ENCODE data around the gene SKI. TPM values are rescaled to one million over a fixed set of nuclear protein-coding genes. Genes with fewer than 3 reads are reported as not detected.

The SKI gene
- total and polyA plus RNA-seq, 5 donors from 2014 or later = 0.25 to 218 (median 0.35) TPM

DNA sequence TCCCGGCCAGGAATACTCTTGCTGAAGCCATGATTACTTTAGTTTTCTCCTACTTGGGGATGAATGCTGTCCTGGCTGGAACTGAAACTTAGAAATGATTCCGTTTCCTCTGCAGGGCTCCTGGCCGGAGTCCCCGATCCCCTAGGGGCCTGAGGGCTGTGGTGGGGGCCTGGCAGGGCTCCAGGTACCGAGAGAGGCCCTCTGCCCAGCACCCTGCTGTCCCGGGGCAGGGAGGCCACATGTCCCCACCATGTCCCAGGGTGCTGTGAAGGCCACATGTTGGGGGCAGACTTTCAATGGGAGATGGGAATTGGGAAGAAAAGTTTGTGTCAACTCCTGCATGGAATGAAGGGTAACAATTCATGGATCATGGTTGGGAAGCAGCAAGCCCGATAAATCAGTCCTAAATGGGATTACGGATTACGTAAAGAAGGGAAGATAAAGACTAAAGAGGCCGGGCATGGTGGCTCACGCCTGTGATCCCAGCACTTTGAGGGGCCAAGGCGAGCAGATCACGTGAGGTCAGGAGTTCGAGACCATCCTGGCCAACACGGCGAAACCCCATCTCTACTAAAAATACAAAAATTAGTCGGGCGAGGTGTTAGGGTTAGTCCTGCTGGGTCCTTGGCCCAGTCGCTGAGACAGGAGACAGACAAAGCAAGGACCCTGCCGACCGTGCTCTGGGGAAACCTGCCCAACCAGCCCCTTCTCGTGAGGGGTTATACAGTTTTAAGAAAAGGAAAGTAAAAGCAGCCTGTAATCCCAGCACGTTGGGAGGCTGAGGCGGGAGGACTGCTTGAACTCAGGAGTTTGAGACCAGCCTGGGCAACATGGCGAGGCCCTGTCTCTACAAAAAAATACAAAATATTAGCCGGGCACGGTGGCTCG, 125.7 kb downstream of the SKI start:
- no peak for DNase-seq
- H3K27ac Mint-ChIP-seq = no peak overlapping the region
- no peaks in the 10 kb centered on the region for H3K4me1 Mint-ChIP-seq
- Histone ChIP-seq H3K9me3 (ENCODE audit: control insufficient read depth in 2 of 2, low read length in 2 of 2) (no peaks in the 10 kb centered on the region), H3K27ac (ENCODE audit: insufficient read depth, low read length, poor library complexity, severe bottlenecking) (no peak overlapping the region), H3K36me3 (ENCODE audit: control insufficient read depth, insufficient read depth, low read length) (no peaks in the 10 kb centered on the region), H3K4me1 (ENCODE audit: control insufficient read depth, insufficient read depth, low read length, poor library complexity, severe bottlenecking) (no peaks in the 10 kb centered on the region), H3K4me3 (ENCODE audit: low read depth, low read length) (no peak overlapping the region), H3K27me3 (ENCODE audit: control insufficient read depth, insufficient read depth, low read length) (no peaks in the 10 kb centered on the region)
- no peak overlapping the region for H3K4me3 Mint-ChIP-seq
- ATAC-seq (ENCODE audit: low read depth in 2 of 2) = no peak
- no peaks in the 10 kb centered on the region for H3K36me3 Mint-ChIP-seq
- H3K27me3 Mint-ChIP-seq = peaks cover 5% of the 10 kb centered on the region
- H3K9me3 Mint-ChIP-seq = no peaks in the 10 kb centered on the region

DNA sequence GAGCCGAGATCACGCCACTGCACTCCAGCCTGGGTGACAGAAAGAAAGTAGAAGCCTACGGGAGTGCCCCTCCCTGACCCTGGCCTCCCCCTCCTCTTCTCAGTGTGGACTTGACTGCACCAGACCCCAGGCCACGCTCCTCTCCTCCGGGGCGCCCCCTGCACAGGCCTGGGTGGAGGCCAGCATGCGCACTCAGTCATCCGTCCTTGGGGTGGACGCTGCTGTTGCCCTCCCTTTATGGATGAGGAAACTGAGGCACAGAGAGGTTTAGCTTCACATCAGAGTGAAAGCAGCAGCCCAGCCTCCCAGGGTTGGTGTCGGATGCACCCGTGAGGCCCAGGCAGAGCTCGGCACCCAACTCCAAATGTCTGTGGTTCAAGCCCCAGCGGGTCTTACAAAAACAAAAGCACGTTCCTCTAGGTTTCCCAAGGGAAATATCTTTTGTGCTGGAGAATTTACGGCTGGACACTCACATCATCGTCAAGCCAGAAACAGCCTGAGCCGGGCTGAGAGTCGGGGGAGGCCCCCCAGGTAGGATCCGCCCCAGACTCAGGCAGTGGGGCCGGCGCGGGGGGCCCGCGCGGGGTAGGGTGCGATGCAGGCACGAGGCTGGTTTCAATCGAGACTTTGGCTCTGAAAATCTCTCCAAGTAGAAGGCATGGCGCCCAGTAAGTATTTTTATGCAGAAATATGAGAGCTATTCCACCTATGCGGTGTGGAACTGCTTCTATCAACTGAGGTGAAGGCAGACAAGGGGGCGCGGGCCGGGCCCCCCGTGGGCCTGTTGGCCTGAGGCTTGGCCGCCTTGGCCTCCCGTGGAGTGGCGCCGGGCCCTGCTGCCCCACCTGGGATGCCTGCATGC, 126.6 kb downstream of the SKI start:
- Mint-ChIP-seq H3K9me3 (peaks cover 0 to 2% (median 0%) of the 10 kb centered on the region in 7 donors), H3K36me3 (no peaks in the 10 kb centered on the region), H3K4me3 (no peak overlapping the region), H3K4me1 (no peaks in the 10 kb centered on the region), H3K27ac (no peak overlapping the region), H3K27me3 (peaks cover 5% of the 10 kb centered on the region)
- H3K9me3 ChIP-seq (ENCODE audit: control insufficient read depth in 2 of 2, low read length in 2 of 2) = no peaks in the 10 kb centered on the region
- H3K4me3 ChIP-seq (ENCODE audit: low read depth, low read length) = no peak overlapping the region
- H3K27me3 ChIP-seq (ENCODE audit: control insufficient read depth, insufficient read depth, low read length) = no peaks in the 10 kb centered on the region
- no peak overlapping the region for H3K27ac ChIP-seq (ENCODE audit: insufficient read depth, low read length, poor library complexity, severe bottlenecking)
- no peaks in the 10 kb centered on the region for H3K36me3 ChIP-seq (ENCODE audit: control insufficient read depth, insufficient read depth, low read length)
- no peak for DNase-seq
- ATAC-seq (ENCODE audit: low read depth in 2 of 2) = no peak
- H3K4me1 ChIP-seq (ENCODE audit: control insufficient read depth, insufficient read depth, low read length, poor library complexity, severe bottlenecking) = no peaks in the 10 kb centered on the region

DNA sequence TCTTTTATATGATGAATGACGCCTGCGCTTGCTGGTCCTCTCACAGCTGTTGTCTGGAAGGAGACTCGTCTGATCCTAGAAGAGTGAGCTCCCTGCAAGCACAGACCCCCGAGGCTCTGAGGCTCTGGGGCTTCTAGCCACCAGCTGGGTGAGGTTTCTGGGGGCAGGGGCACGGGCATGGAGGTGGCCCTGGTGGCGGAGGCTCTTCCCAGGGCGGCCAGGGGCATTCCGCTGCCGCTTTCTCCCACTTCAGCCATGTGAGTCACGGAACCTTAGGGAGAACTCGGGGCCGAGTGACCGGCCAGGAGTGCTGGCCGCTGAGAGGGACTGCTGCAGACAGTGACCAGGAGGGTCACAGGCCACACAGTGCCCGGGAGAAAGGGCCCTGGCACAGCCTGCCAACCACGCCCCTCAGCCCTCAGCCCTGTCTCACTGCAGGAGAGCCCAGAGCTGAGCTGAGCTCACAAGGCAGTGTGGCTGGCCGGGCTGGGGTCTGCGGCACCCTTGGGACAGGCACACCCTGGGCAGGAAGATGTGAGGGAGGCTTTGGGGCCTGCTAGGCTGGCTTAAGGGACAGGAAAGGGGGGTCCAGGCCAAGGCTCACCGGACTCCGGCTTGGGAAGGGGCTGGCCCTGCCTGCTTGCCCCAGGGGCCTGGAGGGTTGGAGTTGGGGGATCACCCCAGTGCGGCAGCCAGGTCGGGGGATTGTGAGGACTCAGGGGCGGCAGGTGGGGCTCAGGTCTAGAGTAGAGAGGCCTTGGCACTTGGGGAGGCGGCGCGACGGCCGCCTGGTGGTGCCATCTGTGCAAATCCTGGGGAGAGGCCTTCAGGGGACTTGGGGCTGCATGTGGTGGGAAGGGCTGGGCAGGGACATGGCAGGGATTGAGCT, 127.5 kb downstream of the SKI start:
- ATAC-seq (ENCODE audit: low read depth in 2 of 2) = no peak
- no peaks in the 10 kb centered on the region for H3K9me3 ChIP-seq (ENCODE audit: control insufficient read depth in 2 of 2, low read length in 2 of 2)
- H3K27ac Mint-ChIP-seq = no peak overlapping the region
- no peaks in the 10 kb centered on the region for H3K4me1 ChIP-seq (ENCODE audit: control insufficient read depth, insufficient read depth, low read length, poor library complexity, severe bottlenecking)
- H3K36me3 Mint-ChIP-seq = no peaks in the 10 kb centered on the region
- H3K4me3 ChIP-seq (ENCODE audit: low read depth, low read length) = no peak overlapping the region
- no peaks in the 10 kb centered on the region for H3K4me1 Mint-ChIP-seq
- H3K27ac ChIP-seq (ENCODE audit: insufficient read depth, low read length, poor library complexity, severe bottlenecking) = no peak overlapping the region
- H3K36me3 ChIP-seq (ENCODE audit: control insufficient read depth, insufficient read depth, low read length) = no peaks in the 10 kb centered on the region
- peaks cover 0 to 2% (median 0%) of the 10 kb centered on the region in 7 donors for H3K9me3 Mint-ChIP-seq
- H3K4me3 Mint-ChIP-seq = no peak overlapping the region
- peaks cover 5% of the 10 kb centered on the region for H3K27me3 Mint-ChIP-seq
- no peak for DNase-seq
- H3K27me3 ChIP-seq (ENCODE audit: control insufficient read depth, insufficient read depth, low read length) = no peaks in the 10 kb centered on the region

DNA sequence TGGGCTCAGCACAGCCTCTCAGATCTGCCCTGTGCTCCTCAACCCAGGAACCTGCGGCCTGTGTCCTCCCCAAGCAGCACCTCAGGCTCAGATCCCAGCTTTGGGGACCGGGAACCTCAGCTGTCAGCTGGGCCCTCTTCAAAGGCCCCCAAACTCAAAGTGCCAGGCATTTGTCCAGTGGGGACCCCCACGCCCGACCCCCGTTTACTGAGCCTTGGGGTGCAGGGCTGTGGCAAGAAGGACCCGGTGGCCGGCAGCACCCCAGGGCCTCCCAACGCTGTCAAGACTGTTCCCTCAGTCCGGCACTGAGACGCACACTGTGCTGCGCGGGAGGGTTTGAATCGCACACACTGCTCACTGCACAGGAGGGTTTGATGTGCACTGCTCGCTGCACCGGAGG, 128.3 kb downstream of the SKI start:
- Histone ChIP-seq H3K4me1 (ENCODE audit: control insufficient read depth, insufficient read depth, low read length, poor library complexity, severe bottlenecking) (no peaks in the 10 kb centered on the region), H3K27me3 (ENCODE audit: control insufficient read depth, insufficient read depth, low read length) (no peaks in the 10 kb centered on the region), H3K9me3 (ENCODE audit: control insufficient read depth in 2 of 2, low read length in 2 of 2) (no peaks in the 10 kb centered on the region), H3K4me3 (ENCODE audit: low read depth, low read length) (no peak overlapping the region), H3K27ac (ENCODE audit: insufficient read depth, low read length, poor library complexity, severe bottlenecking) (no peak overlapping the region), H3K36me3 (ENCODE audit: control insufficient read depth, insufficient read depth, low read length) (no peaks in the 10 kb centered on the region)
- no peaks in the 10 kb centered on the region for H3K4me1 Mint-ChIP-seq
- no peak overlapping the region for H3K4me3 Mint-ChIP-seq
- no peaks in the 10 kb centered on the region for H3K36me3 Mint-ChIP-seq
- DNase-seq (no peak), ATAC-seq (ENCODE audit: low read depth in 2 of 2) (no peak)
- no peak overlapping the region for H3K27ac Mint-ChIP-seq
- peaks cover 0 to 2% (median 0%) of the 10 kb centered on the region in 7 donors for H3K9me3 Mint-ChIP-seq
- peaks cover 5% of the 10 kb centered on the region for H3K27me3 Mint-ChIP-seq

DNA sequence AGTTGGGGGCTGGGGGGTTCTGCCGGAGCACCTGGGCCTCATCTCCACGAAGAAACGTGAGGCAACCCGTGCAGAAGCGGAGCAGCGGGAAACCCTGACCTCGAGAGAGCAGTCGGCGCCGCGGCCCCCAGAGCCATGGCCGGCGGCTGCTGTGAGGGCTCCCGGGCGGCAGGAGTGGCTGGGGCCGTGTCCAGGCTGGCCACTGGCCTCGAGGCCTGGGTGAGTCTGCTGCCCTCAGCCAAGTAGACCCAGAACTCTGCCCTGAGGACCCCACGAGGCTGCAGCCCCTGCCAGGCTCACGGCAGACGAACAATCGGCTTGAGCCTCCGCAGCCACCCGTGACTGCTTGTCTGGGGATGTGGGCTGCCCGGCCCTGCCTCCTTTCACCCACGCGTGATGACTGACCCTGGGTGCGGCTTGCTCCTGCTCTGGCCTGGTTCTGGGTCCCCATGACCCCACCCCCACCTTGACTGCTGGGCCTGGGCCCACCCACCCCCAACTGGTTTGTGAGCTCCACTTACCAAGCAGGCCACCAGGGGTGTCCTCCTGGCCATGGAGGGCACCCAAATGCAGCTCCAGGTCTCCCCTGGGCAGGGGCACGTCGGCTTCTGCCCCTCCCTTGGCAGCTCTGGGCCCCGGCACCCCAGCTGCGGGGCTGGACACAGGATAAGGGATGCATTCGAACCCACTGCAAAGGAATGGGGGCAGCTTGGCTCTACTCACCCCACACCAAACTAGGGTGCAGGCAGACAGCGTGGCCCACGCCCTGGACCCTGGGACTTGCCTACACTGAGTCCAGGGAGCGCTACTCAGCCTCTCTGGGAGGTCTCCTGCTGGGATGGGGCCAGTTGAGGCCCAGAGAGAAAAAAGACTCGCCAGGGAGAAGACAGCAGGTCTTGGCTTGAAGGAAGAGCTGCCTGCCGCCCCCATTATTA, 129.1 kb downstream of the SKI start:
- H3K4me1 Mint-ChIP-seq = no peaks in the 10 kb centered on the region
- no peak for DNase-seq
- no peak overlapping the region for H3K27ac Mint-ChIP-seq
- peaks cover 3% of the 10 kb centered on the region for H3K27me3 Mint-ChIP-seq
- no peaks in the 10 kb centered on the region for H3K9me3 ChIP-seq (ENCODE audit: control insufficient read depth in 2 of 2, low read length in 2 of 2)
- peaks cover 0 to 4% (median 0%) of the 10 kb centered on the region in 7 donors for H3K9me3 Mint-ChIP-seq
- H3K4me3 ChIP-seq (ENCODE audit: low read depth, low read length) = no peak overlapping the region
- H3K36me3 Mint-ChIP-seq = no peaks in the 10 kb centered on the region
- no peak overlapping the region for H3K27ac ChIP-seq (ENCODE audit: insufficient read depth, low read length, poor library complexity, severe bottlenecking)
- peak in 1 of 2 donors; percentile 12 for ATAC-seq (ENCODE audit: low read depth in 2 of 2)
- H3K4me3 Mint-ChIP-seq = no peak overlapping the region
- no peaks in the 10 kb centered on the region for H3K4me1 ChIP-seq (ENCODE audit: control insufficient read depth, insufficient read depth, low read length, poor library complexity, severe bottlenecking)
- H3K36me3 ChIP-seq (ENCODE audit: control insufficient read depth, insufficient read depth, low read length) = no peaks in the 10 kb centered on the region
- no peaks in the 10 kb centered on the region for H3K27me3 ChIP-seq (ENCODE audit: control insufficient read depth, insufficient read depth, low read length)

DNA sequence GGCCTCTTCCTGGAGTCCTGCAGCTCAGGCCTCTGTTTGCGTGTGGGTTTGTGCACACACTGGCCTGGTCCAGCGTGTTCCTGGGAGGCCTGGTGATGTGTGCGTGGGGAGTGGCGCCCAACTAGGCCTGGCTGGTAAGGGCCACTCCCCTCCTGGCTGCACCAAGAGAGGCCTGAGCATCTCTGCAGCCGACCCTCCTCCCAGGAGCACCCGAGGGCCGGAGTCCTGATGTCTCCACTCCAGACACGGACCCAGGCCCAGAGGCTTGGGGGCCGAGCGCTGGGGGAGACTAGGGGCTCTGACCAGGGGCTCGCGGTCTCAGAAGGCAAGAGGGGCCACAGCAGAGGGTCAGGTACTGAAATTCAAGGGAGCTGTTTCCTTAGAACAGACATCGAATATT, 130.0 kb downstream of the SKI start:
- no peak for DNase-seq
- ATAC-seq (ENCODE audit: low read depth in 2 of 2) = no peak
- Mint-ChIP-seq H3K4me3 (no peak overlapping the region), H3K27me3 (no peaks in the 10 kb centered on the region), H3K4me1 (no peaks in the 10 kb centered on the region), H3K9me3 (peaks cover 0 to 6% (median 1%) of the 10 kb centered on the region in 7 donors), H3K36me3 (no peaks in the 10 kb centered on the region), H3K27ac (no peak overlapping the region)
- H3K4me1 ChIP-seq (ENCODE audit: control insufficient read depth, insufficient read depth, low read length, poor library complexity, severe bottlenecking) = no peaks in the 10 kb centered on the region
- H3K27me3 ChIP-seq (ENCODE audit: control insufficient read depth, insufficient read depth, low read length) = no peaks in the 10 kb centered on the region
- no peak overlapping the region for H3K27ac ChIP-seq (ENCODE audit: insufficient read depth, low read length, poor library complexity, severe bottlenecking)
- no peaks in the 10 kb centered on the region for H3K9me3 ChIP-seq (ENCODE audit: control insufficient read depth in 2 of 2, low read length in 2 of 2)
- no peaks in the 10 kb centered on the region for H3K36me3 ChIP-seq (ENCODE audit: control insufficient read depth, insufficient read depth, low read length)
- H3K4me3 ChIP-seq (ENCODE audit: low read depth, low read length) = no peak overlapping the region
